HG03571 (cell line): ENCODE results near the gene G6PC3.
"Not testable (repeated sequence)": the region's sequence is repeated elsewhere in the genome, so short reads cannot be mapped to it uniquely, and the experiment has no call there.

Source experiments
- ATAC-seq: cut with Tn5 transposase; IDR thresholded peaks from one replicate; pipeline ENCODE4 v1.9.1; 2021; ENCODE audit not compliant: unreplicated experiment

The G6PC3 gene

DNA sequence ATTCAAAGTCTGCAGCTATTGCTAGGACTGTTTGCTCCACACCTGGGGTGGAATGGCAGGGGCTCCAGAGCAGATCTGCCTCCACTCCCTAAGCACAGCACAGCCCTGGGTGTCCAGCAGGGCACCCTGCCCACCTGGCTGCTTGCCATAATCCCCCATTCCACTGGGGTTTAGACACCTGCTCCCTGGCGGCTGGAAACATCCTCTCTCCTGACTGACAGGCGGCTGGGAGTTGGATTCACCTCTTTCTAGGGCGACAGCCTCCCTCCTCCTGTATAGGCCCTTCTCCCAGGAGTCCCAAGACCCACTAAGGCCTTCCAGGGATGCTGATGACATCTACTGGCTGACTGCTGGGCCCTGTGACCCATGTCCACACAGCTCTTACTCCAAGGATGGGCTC lies 34.9 kb downstream of the G6PC3 start:
- no peak for ATAC-seq

DNA sequence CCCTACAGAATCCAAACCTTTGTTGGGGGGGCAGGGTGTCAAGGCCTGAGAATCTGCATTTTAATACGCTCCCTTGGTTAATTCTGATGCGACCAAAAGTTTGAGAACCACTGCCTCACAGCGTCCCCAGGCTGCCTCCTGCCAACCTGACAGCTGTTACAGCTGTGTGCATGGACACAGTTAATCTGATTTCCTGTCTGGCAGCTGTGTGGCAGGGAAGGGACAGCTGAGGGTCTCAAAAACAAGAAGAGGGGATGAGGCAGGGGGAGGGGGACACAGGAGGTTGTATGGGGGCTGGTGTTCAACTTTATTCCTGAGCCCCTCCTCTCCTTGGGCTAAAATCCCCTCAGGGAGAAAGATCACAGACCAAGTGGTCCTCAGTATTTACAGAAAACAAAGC lies 35.4 kb downstream of the G6PC3 start:
- no peak for ATAC-seq

DNA sequence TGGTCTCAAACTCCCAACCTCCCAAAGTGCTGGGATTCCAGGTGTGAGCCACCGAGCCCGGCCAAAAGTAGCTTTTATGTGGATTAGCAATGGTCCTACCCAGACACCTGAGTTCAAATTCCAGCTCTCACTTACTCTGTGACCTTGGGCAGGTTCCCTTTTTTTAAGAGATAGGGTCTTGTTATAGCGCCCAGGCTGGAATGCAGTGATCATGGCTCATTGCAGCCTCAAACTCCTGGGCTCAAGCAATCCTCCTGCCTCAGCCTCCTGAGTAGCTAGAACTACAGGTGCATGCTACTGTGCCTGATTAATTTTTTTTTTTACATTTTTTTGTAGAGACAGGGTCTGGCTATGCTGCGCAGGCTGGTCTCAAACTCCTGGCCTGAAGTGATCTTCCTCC lies 36.3 kb downstream of the G6PC3 start:
- ATAC-seq: no peak

- no peak for ATAC-seq
Measured at GRCh38 chr17:44108440-44109311, 38.1 kb downstream of the G6PC3 start.

DNA sequence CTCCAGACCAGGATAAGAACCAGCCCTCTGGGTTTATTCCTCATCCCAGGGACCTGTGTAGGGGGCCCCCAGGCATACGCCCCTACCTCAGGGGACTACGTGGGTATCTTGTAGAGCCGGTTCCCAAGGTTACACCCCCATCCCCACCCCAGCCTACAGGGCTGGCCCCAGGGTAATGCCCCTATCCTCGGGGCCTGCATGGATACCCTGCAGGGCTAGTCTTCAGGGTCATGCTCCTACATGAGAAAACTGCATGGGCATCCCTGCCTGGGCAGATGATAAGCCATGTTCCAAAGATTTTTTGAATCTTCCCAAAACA lies 38.7 kb downstream of the G6PC3 start:
- ATAC-seq: no peak

DNA sequence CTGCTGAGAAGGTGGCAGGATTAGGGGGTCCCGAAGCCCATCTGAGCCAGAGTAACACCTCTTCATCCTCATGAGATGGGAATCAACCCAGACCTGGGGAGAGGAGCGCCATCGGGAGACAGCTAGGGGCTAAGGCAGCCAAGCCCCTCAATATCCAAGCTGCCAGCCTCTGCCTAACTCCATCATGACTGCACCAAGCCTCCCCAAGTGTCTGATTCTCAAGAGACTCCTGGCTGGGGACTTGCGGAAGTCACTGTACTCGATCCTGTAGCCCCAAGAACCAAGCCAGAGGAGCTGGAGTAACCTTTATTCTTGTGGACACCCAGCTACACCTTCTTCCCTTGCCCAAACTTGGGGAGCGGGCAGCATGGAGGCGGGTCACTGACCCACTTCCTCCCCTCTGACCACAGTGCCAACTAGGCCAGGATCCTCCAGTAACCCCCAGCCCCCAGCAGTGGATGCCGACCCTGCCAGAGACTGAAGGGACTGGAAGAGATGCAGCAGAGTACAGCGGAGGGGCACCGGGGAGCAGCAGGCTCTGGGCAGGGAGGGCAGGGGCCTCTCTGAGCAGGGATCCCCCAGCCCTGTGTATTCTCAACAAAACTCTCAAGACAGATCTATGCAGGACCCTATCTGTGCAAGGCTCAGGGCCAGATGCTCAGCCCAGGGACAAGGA lies 39.6 kb downstream of the G6PC3 start:
- ATAC-seq: no peak

- peak; percentile 76 for ATAC-seq
Measured at GRCh38 chr17:44110823-44111633, 40.5 kb downstream of the G6PC3 start.

- ATAC-seq: no peak
Measured at GRCh38 chr17:44111777-44112176, 41.2 kb downstream of the G6PC3 start.

- ATAC-seq: no peak
Measured at GRCh38 chr17:44112284-44113280, 42.0 kb downstream of the G6PC3 start.

- ATAC-seq: no peak
Measured at GRCh38 chr17:44113382-44113781, 42.8 kb downstream of the G6PC3 start.

GRCh38 chr17:44113868-44114840 lies 43.6 kb downstream of the G6PC3 start:
- no peak for ATAC-seq

- no peak for ATAC-seq
Measured at GRCh38 chr17:44115585-44116415, 45.3 kb downstream of the G6PC3 start.

- no peak for ATAC-seq
Measured at GRCh38 chr17:44117351-44117750, 46.8 kb downstream of the G6PC3 start.

DNA sequence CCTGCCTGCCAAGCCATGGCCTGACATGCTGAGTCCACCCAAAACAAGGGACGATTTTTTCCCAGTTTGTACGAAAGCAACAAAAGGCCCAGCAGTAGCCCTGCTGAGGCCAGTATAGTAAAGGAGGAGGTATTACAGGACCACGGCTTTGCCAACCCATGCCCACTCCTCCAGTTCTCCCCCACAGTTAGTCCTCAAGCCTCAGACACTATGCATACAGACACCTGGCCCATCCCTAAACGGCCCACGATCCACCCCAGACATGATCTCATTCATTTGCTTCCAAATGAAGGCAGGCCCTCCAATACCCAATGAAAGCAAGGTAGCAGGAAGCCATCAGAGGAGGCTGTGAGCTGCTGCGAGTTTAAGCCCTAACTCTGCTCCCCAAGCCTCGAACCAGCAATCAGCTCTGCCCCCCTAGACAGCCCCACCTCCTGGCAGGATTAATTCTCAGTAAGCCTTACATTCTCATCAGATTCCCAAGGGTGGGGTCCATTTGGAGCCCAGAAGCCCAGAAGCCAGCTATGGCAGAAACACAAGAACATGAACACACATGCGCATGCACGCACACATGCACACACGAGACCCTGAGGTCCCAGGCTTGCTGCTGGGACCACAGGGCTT lies 48.0 kb downstream of the G6PC3 start:
- ATAC-seq: no peak

DNA sequence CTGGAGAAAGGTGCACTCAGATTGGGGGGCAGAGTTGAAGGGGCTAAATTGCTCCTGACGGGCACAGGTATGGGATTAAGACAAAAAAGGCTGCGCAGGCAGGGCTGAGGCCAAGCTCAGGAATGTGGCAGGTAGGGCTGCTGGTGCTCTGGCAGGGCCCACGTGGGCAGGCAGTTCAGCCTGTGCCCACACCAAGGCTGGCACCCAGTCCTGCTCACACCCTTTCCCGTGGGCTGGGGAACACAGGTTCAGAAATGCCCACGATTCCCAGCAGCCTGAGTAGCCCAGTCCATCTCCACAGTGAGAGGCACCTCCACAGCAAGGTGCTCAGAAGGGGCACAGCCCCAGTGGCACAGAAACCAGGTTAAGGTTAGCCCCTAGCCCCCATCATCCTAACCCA lies 48.5 kb downstream of the G6PC3 start:
- ATAC-seq: no peak

DNA sequence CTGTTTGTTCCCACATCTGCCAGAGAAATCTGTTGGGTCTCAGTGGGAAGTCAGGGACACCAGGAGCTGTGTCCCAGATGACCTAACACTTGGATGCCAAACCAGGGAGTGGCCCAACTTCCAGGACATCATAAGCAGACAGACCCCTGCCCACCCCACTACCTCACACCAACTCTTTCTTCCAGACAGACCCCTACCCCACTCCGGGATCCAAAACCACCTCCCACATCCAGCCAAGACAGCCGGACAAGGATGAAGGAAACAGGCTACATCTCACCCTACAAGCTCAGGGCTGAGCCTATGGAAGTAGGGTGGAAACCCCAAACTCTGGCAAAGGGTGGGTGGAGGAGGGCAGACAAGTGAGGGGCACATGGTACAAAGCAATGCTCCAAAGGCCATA lies 49.3 kb downstream of the G6PC3 start:
- no peak for ATAC-seq

DNA sequence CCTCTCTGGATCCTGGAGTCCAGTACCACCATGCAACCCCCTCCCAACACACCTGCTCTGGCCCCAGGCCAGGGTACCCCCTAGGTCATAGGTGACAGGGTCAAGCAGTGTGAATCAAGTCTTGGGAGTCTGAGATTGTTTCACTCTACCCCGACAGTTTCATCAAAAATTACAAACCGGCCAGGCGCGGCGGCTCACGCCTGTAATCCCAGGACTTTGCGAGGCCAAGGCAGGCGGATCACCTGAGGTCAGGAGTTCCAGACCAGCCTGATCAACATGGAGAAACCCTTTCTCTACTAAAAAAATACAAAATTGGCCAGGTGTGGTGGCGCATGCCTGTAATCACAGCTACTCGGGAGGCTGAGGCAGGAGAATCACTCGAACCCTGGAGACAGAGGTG lies 49.7 kb downstream of the G6PC3 start:
- ATAC-seq: not testable (repeated sequence)
